HepG2 (cell line): ENCODE results near the gene C1QC. TPM values are rescaled to one million over a fixed set of nuclear protein-coding genes. Genes with fewer than 3 reads are reported as not detected.
A peak's percentile ranks its signal among the peaks of the same experiment; 100 is the strongest.

ENCODE experiments used
- ATAC-seq: fragments of 200-7000 bp; cut with Tn5 transposase; 3 replicates; pipeline ENCODE4 v1.9.1; 2020; ENCODE audit warnings: mild to moderate bottlenecking, moderate library complexity
- BruUV-seq: library from RNA; stranded (reverse); fragments of 400-500 nt; replicated peaks from 2 replicates; lab custom pipeline; 2021; lab: Mats Ljungman, UMichigan
- CTCF ChIA-PET: fragments of 300-600 bp; formaldehyde crosslinking; extraction: SDS; loops from one replicate; lab custom pipeline; 2021; ENCODE audit warnings: low total read pairs, inconsistent platforms, low intra/inter-chr PET ratio; lab: Yijun Ruan, JAX
- POLR2A ChIA-PET: fragments of 350-600 bp; sonication (Branson Sonifier 250); formaldehyde crosslinking; loops from one replicate; lab custom pipeline; 2020; ENCODE audit warnings: antibody characterized with exemption, inconsistent platforms; lab: Yijun Ruan, JAX
- DNase-seq: peaks from one replicate; pipeline ENCODE4 v3.0.0-alpha.2; 2015; ENCODE audit warnings: low spot score
- FAIRE-seq: peaks from 3 replicates; lab custom pipeline; 2011; peaks lifted over from hg19 to GRCh38; lab: Jason Lieb, UNC
- H2AFZ ChIP-seq: one replicate; pipeline ENCODE4 v1.6.1; 2011; ENCODE audit warnings: low read length, inconsistent platforms
- H3K27ac ChIP-seq: fragments of 300-600 bp; 3 replicates; pipeline ENCODE4 v1.8.0; 2011; ENCODE audit warnings: mixed run types, mild to moderate bottlenecking, mixed read lengths, low read length, inconsistent platforms; ENCODE audit not compliant: insufficient read depth; ENCODE audit errors: extremely low read length
- H3K27me3 ChIP-seq, 2 experiments: fragments of 200-600 bp in 1 of 2; 2 replicates in 1 of 2; 3 replicates in 1 of 2; pipeline versions ENCODE4 v1.6.0 to v1.8.0; 2011; ENCODE audit warnings: low read length in 2 of 2, mild to moderate bottlenecking in 2 of 2, moderate library complexity in 2 of 2, inconsistent platforms in 1 of 2; ENCODE audit not compliant: insufficient read depth in 2 of 2, control insufficient read depth in 1 of 2
- H3K36me3 ChIP-seq, 2 experiments: fragments of 200-600 bp in 1 of 2; replicated peaks in 1 of 2; 2 replicates in 1 of 2; 3 replicates in 1 of 2; pipeline versions ENCODE4 v1.5.1 to v1.8.0; 2011; ENCODE audit warnings: low read length in 2 of 2, inconsistent platforms in 1 of 2; ENCODE audit not compliant: insufficient read depth in 2 of 2, control insufficient read depth in 1 of 2
- H3K4me1 ChIP-seq: 2 replicates; pipeline ENCODE4 v1.5.1; 2012; ENCODE audit warnings: low read length, inconsistent platforms; ENCODE audit not compliant: insufficient read depth
- H3K4me2 ChIP-seq: 2 replicates; pipeline ENCODE4 v1.6.0; 2011; ENCODE audit warnings: low read depth, low read length, inconsistent platforms
- H3K4me3 ChIP-seq, 3 experiments: fragments of 200-600 bp in 1 of 3; sonication (generic), shearing (Covaris generic) in 1 of 3; replicated peaks in 1 of 3; 2 replicates each; pipeline ENCODE4 v1.5.1; 2011 to 2016; ENCODE audit warnings: low read length in 3 of 3, inconsistent platforms in 2 of 3, low read depth in 2 of 3, mild to moderate bottlenecking in 2 of 3, control low read depth in 1 of 3, mixed read lengths in 1 of 3; ENCODE audit not compliant: insufficient read depth in 1 of 3
- H3K79me2 ChIP-seq: one replicate; pipeline ENCODE4 v1.6.1; 2011; ENCODE audit warnings: low read length, inconsistent platforms; ENCODE audit not compliant: insufficient read depth
- H3K9ac ChIP-seq: 2 replicates; pipeline ENCODE4 v1.6.0; 2011; ENCODE audit warnings: mild to moderate bottlenecking, low read depth, low read length, inconsistent platforms; ENCODE audit not compliant: insufficient read depth
- H3K9me3 ChIP-seq: 2 replicates; pipeline ENCODE4 v1.5.1; 2012; ENCODE audit warnings: mild to moderate bottlenecking, low read length
- H4K20me1 ChIP-seq: 2 replicates; pipeline ENCODE4 v1.6.0; 2011; ENCODE audit warnings: inconsistent platforms, mild to moderate bottlenecking, low read length, moderate library complexity; ENCODE audit not compliant: insufficient read depth
- CTCF ChIP-seq: sonication (generic); formaldehyde crosslinking; IDR thresholded peaks from 2 replicates; pipeline ENCODE4 v1.5.0; 2020; ENCODE audit warnings: mild to moderate bottlenecking, missing genetic modification reagents, moderate library complexity
- HIVEP1 ChIP-seq: sonication (generic); formaldehyde crosslinking; IDR thresholded peaks from 2 replicates; pipeline ENCODE4 v1.4.0; 2020; ENCODE audit warnings: mild to moderate bottlenecking, missing genetic modification reagents
- NFATC3 ChIP-seq: sonication (generic); formaldehyde crosslinking; IDR thresholded peaks from 2 replicates; pipeline ENCODE4 v1.5.1; 2020; ENCODE audit warnings: mild to moderate bottlenecking, missing genetic modification reagents
- RFX1 ChIP-seq: fragments of 450-650 bp; IDR thresholded peaks from 2 replicates; pipeline ENCODE4 v1.6.1; 2017
- ZGPAT ChIP-seq: IDR thresholded peaks from 2 replicates; pipeline ENCODE4 v1.6.1; 2016; ENCODE audit warnings: mild to moderate bottlenecking
- ZNF260 ChIP-seq: sonication (generic); formaldehyde crosslinking; IDR thresholded peaks from 2 replicates; pipeline ENCODE4 v1.4.0; 2020; ENCODE audit warnings: missing genetic modification reagents, low read depth, mild to moderate bottlenecking, borderline replicate concordance
- ZNF431 ChIP-seq: sonication (generic); formaldehyde crosslinking; IDR thresholded peaks from 2 replicates; pipeline ENCODE4 v1.9.0; 2022; ENCODE audit warnings: missing genetic modification reagents, low read depth, mild to moderate bottlenecking, borderline replicate concordance
- ZNF576 ChIP-seq: sonication (generic); formaldehyde crosslinking; IDR thresholded peaks from 2 replicates; pipeline ENCODE4 v1.4.0; 2020; ENCODE audit warnings: mild to moderate bottlenecking, missing genetic modification reagents
- ZNF768 ChIP-seq: sonication (generic); formaldehyde crosslinking; IDR thresholded peaks from 2 replicates; pipeline ENCODE4 v1.4.0; 2020; ENCODE audit warnings: missing genetic modification reagents
- WGBS: methylation state at CpG from one replicate; pipeline ENCODE4 v1.1.6; 2017; ENCODE audit warnings: low lambda C conversion rate; 5-methylcytosine and 5-hydroxymethylcytosine counted together
- in situ Hi-C: cut with HindIII; loops from 2 replicates; pipeline ENCODE4 v1.10.0; 2017; ENCODE audit warnings: low pct_unique_long_range_greater_than_20kb; ENCODE audit not compliant: extremely low pct_ligation_motif_present
- intact Hi-C: fragments of 100-400 bp; cut with micrococcal nuclease; formaldehyde crosslinking; loops from one replicate; pipeline ENCODE4 v1.10.0; 2022; ENCODE audit not compliant: unreplicated experiment
- polyA plus RNA-seq, 8 experiments: library from polyadenylated mRNA; depleted of rRNA in 3 of 8; stranded (reverse) in 7 of 8; unstranded in 1 of 8; fragments of >200 nt; fragmentation: Illumina TruSeq in 4 of 8; extraction: Trizol in 4 of 8; gene quantifications; 2 replicates each; pipeline versions ENCODE4 v1.2.1 to v1.2.3, GENCODE V29; 2011 to 2016; ENCODE audit warnings: low read depth in 4 of 8, missing spikeins in 1 of 8, mixed read lengths in 1 of 8; ENCODE audit not compliant: insufficient read depth in 1 of 8
- total RNA-seq, 5 experiments: library from RNA; depleted of rRNA; stranded (reverse); fragments of >200 nt; fragmentation: Illumina TruSeq; extraction: Trizol; gene quantifications; 2 replicates each; pipeline ENCODE4 v1.2.3, GENCODE V29; 2016; ENCODE audit warnings: low read depth in 1 of 5

The C1QC gene
- total and polyA plus RNA-seq, 2 of the 13 experiments (the other 11 are each of a cell fraction or from before 2014, with no cell fraction given) = not detected

- Histone ChIP-seq H3K36me3 (no peaks in the 10 kb centered on the region), H4K20me1 (peaks cover 3% of the 10 kb centered on the region; the same call in 1 of the 2 replicates), H3K9me3 (no peaks in the 10 kb centered on the region), H3K27ac (no peak overlapping the region), H2AFZ (no peak overlapping the region), H3K27me3 (peaks cover 4 to 24% of the 10 kb centered on the region in 2 experiments; a peak in 3 of 5 replicates), H3K4me1 (no peaks in the 10 kb centered on the region), H3K9ac (no peak overlapping the region), H3K4me2 (no peak overlapping the region), H3K4me3 (no peak overlapping the region)
- in situ Hi-C loops = no loop called here
- WGBS = 43% methylated on average over 5 of the region's 23 CpGs
- no peak for DNase-seq
- BruUV-seq = no TSS peak
- ATAC-seq = no peak
- FAIRE-seq = no peak
- CTCF ChIA-PET = interaction anchor here (1.2 kb wide), 1 partner anchor 219 kb away, joined by 3 read pairs; no protein-coding TSS in a partner anchor
- TF ChIP-seq NFATC3 (no peak), ZNF260 (CRISPR knock-in tag) (no peak), HIVEP1 (CRISPR knock-in tag) (no peak), RFX1 (no peak), ZNF768 (CRISPR knock-in tag) (peak; percentile 95)
- TF ChIP-seq, all 625 proteins: peak for 1
- H3K79me2 ChIP-seq = no peaks in the 10 kb centered on the region
- POLR2A ChIA-PET = no interaction called here
- intact Hi-C loops = no loop called here
Observed at GRCh38 chr1:22638476-22639234, 4.8 kb upstream of the C1QC start.

GRCh38 chr1:22639286-22639685 is 4.1 kb upstream of the C1QC start:
- 20% methylated on average over 2 of the region's 8 CpGs for WGBS
- intact Hi-C loops (no loop called here), in situ Hi-C loops (no loop called here)
- H3K9ac ChIP-seq = no peak overlapping the region
- FAIRE-seq = no peak
- ATAC-seq = no peak
- peaks cover 4 to 19% of the 10 kb centered on the region in 2 experiments; a peak in 3 of 5 replicates for H3K27me3 ChIP-seq
- no peaks in the 10 kb centered on the region for H3K36me3 ChIP-seq
- H2AFZ ChIP-seq = no peak overlapping the region
- H3K27ac ChIP-seq = no peak overlapping the region
- no peak overlapping the region for H3K4me3 ChIP-seq
- no peak for DNase-seq
- peaks cover 3% of the 10 kb centered on the region; the same call in 1 of the 2 replicates for H4K20me1 ChIP-seq
- no peak overlapping the region for H3K4me2 ChIP-seq
- CTCF ChIA-PET = interaction anchor here (1.2 kb wide), 1 partner anchor 219 kb away, joined by 3 read pairs; no protein-coding TSS in a partner anchor
- H3K79me2 ChIP-seq = no peaks in the 10 kb centered on the region
- no peak for TF ChIP-seq ZGPAT (CRISPR knock-in tag)
- TF ChIP-seq ZNF431 (CRISPR knock-in tag) = no peak
- no peak for TF ChIP-seq ZNF576 (CRISPR knock-in tag)
- peak; percentile 15; the same call in 1 of the 2 replicates for TF ChIP-seq CTCF (CRISPR knock-in tag)
- POLR2A ChIA-PET = no interaction called here
- no peaks in the 10 kb centered on the region for H3K9me3 ChIP-seq
- H3K4me1 ChIP-seq = no peaks in the 10 kb centered on the region
- BruUV-seq = no TSS peak
